ENCODE results near the gene PRKCE. TPM values are rescaled to one million over a fixed set of nuclear protein-coding genes. Genes with fewer than 3 reads are reported as not detected.

PRKCE gene
- total RNA-seq, 1 experiment from 2014 or later = 2.4 TPM

GRCh38 chr2:45867349-45867748 is 215.9 kb downstream of the PRKCE start:
- Histone ChIP-seq H3K27me3 (replicated peaks; ENCODE audit: insufficient read depth, low read depth, low read length, poor library complexity) (no peaks in the 10 kb centered on the region), H3K36me3 (ENCODE audit: insufficient read depth, low read length, poor library complexity, severe bottlenecking) (no peaks in the 10 kb centered on the region), H3K27ac (ENCODE audit: low read depth, low read length, poor library complexity, severe bottlenecking) (no peak overlapping the region), H3K4me1 (ENCODE audit: insufficient read depth, low read length, poor library complexity, severe bottlenecking) (no peaks in the 10 kb centered on the region), H3K9me3 (ENCODE audit: low read depth, low read length, poor library complexity, severe bottlenecking) (no peaks in the 10 kb centered on the region), H3K4me3 (ENCODE audit: low read depth, low read length, poor library complexity, severe bottlenecking) (no peak overlapping the region)
- ChIA-PET POLR2A (ENCODE audit: low non-redundant PET) (no interaction called here), CTCF (no interaction called here)
- no TSS peak for BruUV-seq (replicated peaks)
- no peak for TF ChIP-seq CTCF (conservative IDR thresholded peaks at IDR 0.05; ENCODE audit: low read depth, low read length)
- TF ChIP-seq EZH2 (IDR thresholded peaks at IDR 0.05; ENCODE audit: borderline replicate concordance, low read depth, low read length, poor library complexity, severe bottlenecking) = no peak
- DNase-seq (ENCODE audit: low spot score) = no peak
- intact Hi-C loops (cut with micrococcal nuclease; ENCODE audit: unreplicated experiment) = no loop called here

- ChIA-PET POLR2A (ENCODE audit: low non-redundant PET) (no interaction called here), CTCF (interaction anchor here (0.7 kb wide), 1 partner anchor 695 kb away, joined by 13 read pairs; no protein-coding TSS in a partner anchor)
- TF ChIP-seq CTCF (conservative IDR thresholded peaks at IDR 0.05; ENCODE audit: low read depth, low read length) (no peak), EZH2 (IDR thresholded peaks at IDR 0.05; ENCODE audit: borderline replicate concordance, low read depth, low read length, poor library complexity, severe bottlenecking) (no peak)
- Histone ChIP-seq H3K27me3 (replicated peaks; ENCODE audit: insufficient read depth, low read depth, low read length, poor library complexity) (no peaks in the 10 kb centered on the region), H3K4me1 (ENCODE audit: insufficient read depth, low read length, poor library complexity, severe bottlenecking) (no peaks in the 10 kb centered on the region), H3K9me3 (ENCODE audit: low read depth, low read length, poor library complexity, severe bottlenecking) (no peaks in the 10 kb centered on the region), H3K36me3 (ENCODE audit: insufficient read depth, low read length, poor library complexity, severe bottlenecking) (no peaks in the 10 kb centered on the region), H3K27ac (ENCODE audit: low read depth, low read length, poor library complexity, severe bottlenecking) (no peak overlapping the region), H3K4me3 (ENCODE audit: low read depth, low read length, poor library complexity, severe bottlenecking) (no peak overlapping the region)
- BruUV-seq (replicated peaks) = no TSS peak
- no peak for DNase-seq (ENCODE audit: low spot score)
- intact Hi-C loops (cut with micrococcal nuclease; ENCODE audit: unreplicated experiment) = no loop called here
Observed at GRCh38 chr2:45867800-45868199, 216.3 kb downstream of the PRKCE start.

DNA sequence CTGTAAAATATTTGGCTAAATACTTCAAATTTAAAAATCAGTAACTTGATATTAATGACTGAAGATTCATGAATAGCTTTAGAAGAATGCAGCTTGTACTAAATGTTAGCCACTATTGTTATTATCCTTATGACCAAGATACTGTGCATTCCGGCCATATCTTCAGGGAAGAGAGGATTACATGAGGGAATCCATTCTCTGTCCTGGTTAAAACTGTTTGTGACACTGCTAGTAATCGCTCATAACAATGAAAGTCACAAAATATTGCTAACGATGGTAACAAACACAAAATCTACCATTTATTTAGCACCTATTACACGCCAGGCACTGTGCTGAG is 217.7 kb downstream of the PRKCE start:
- no peaks in the 10 kb centered on the region for H3K4me1 ChIP-seq (ENCODE audit: insufficient read depth, low read length, poor library complexity, severe bottlenecking)
- no TSS peak for BruUV-seq (replicated peaks)
- ChIA-PET POLR2A (ENCODE audit: low non-redundant PET) (no interaction called here), CTCF (no interaction called here)
- no peaks in the 10 kb centered on the region for H3K36me3 ChIP-seq (ENCODE audit: insufficient read depth, low read length, poor library complexity, severe bottlenecking)
- H3K27me3 ChIP-seq (replicated peaks; ENCODE audit: insufficient read depth, low read depth, low read length, poor library complexity) = no peaks in the 10 kb centered on the region
- H3K27ac ChIP-seq (ENCODE audit: low read depth, low read length, poor library complexity, severe bottlenecking) = no peak overlapping the region
- TF ChIP-seq EZH2 (IDR thresholded peaks at IDR 0.05; ENCODE audit: borderline replicate concordance, low read depth, low read length, poor library complexity, severe bottlenecking) = no peak
- TF ChIP-seq CTCF (conservative IDR thresholded peaks at IDR 0.05; ENCODE audit: low read depth, low read length) = no peak
- H3K9me3 ChIP-seq (ENCODE audit: low read depth, low read length, poor library complexity, severe bottlenecking) = no peaks in the 10 kb centered on the region
- H3K4me3 ChIP-seq (ENCODE audit: low read depth, low read length, poor library complexity, severe bottlenecking) = no peak overlapping the region
- DNase-seq (ENCODE audit: low spot score) = no peak
- intact Hi-C loops (cut with micrococcal nuclease; ENCODE audit: unreplicated experiment) = no loop called here
